ENCODE measurements around the gene LEKR1.
A peak's percentile ranks its signal among the peaks of the same experiment; 100 is the strongest.

Gene LEKR1

DNA sequence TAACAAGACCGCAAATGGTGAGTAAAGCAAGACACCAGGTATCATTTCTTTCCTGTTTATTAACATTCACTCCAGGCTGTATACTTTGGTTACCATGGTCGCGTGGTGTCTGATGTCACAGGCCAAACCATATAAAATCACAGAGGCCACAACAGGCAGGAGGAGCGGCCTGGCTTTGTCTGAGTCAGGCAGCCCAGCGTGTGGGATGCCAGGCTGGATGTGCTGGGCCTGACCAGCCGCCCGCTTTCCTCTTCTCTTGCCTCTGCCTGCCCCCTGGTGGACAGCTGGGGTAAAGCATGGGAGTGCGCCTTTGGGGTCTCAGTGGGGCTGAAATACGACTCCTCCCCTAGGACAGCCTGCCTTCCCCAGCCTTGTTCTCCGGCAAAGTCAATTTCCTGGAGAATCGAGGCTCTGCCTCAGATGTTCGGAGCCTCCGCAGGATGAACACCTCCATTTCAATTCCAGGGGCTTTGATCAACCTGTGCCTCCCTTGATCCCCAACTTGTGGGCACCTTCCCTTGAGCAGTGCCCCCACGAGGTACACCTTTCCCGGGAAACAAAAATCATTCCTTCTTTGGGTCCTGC is 255.6 kb downstream of the LEKR1 start:
- peak; percentile 91 for DNase-seq (ENCODE audit: low spot score)

DNA sequence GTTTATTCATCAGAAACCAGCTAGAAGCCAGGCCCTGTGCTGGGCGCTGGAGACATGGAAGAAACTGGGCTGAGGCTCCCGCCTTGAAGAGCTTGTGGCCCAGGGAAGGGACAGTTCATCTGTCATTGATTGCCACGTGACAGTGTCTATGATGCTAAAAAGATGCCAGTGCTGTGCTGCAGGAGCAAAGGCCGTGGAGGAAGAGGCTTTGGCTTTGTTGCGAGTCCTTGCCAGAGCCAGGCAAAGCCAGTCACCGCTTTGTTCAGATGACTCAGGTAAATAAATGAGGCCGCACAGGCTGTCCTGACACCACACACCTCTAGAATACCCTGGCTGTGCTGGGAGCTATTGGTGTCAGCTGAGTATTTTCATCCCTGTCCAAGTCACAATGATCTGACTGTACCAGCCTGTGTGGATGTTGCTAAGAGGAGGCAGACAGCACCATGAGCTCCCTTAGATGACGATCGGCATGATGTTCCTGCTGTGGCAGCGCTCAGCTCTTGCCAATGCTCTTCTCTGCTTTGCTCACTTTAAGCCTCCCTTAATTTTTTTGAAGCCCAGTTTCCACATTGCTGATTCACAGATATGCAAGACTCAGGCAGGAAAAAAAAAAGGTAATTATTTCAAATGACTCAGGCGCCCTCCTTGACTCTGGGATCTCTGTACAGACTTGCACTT is 256.3 kb downstream of the LEKR1 start:
- DNase-seq (ENCODE audit: low spot score) = peak; percentile 73

DNA sequence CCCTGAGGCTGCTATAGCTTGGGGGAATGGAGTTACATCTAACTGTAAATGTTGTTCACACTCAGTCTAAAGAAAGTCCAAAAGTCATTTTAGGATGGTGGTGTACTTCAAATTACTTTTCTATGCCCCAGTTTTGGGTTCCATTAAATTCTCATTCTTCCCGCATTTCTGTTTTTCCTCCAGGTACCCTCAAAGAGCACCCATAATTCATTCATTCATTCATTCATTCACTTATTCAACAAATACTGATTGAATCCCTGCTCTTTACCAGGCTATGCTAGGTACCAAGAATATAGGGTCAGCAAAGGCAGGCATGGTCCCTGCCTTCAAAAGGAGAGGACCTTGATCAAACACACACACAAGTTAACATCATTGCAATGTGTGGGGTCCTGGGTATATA is 257.7 kb downstream of the LEKR1 start:
- DNase-seq (ENCODE audit: low spot score) = no peak

DNA sequence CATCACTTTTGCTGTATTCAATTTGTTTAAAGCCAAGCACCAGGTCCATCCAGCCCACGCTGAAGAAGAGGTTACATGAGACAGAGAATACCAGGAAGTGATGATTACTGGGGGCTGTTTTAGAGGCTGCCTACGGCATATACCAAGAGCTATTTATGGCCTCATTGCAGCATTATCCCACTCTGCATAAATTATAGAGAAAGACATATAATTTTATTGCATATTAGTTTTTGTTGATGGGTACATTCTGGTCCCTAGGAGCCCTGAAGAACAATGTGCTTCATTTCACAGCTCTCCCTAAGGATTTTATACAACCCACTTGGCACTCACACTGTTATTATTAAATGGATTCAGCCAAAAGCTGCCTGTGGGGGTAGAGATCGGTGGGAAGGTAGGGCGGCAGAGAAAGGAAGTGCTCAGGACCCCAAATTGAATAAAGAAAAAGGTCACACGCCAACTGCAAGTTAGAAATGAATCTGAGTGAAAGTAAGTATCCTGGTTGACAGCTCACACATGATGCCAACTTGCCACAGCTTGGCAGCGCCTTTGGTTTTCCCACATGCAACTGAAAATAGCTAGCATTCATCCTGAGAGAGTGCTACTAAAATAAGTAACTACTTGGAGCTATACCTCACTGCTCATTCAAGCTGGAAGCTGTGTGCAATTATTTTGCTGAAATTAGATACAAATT is 260.1 kb downstream of the LEKR1 start:
- DNase-seq (ENCODE audit: low spot score) = peak; percentile 53

DNA sequence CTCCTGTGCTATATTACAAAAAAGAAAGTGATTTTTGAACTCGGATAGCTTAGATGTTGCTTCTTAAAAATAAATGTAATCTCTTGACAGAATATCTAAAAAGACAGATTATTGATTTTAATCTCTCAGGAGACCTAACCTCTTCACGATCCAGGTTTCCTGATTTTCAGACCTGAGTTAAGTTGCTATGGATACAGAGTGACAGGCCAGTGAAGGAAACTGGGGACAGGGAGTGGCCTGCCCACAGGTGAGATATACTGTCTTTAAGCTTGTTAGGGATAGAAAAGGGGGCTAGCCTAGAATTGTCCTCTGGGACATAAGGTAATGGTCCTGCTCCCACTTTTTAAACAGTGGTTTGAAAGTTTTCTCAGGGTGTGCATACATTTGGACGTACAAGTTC is 260.6 kb downstream of the LEKR1 start:
- no peak for DNase-seq (ENCODE audit: low spot score)

DNA sequence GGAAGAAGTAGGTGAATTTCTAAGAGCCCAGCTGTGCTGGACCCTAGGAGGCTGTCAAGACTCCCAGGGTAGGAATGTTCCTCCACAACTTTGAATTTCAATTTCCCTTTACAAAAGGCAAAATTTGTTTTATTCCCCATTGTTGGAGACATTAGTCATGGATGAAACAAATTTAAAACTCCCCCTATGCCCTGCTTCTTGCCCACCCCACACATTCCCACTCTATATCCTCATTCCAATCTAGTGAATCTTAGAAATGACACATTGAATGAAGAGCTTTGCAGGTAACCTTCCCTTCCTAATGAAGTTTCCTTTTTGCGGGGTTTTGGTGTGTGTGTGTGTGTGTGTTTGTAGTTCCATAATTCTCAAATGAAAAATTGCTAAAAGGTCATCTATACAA is 261.2 kb downstream of the LEKR1 start:
- DNase-seq (ENCODE audit: low spot score) = no peak

DNA sequence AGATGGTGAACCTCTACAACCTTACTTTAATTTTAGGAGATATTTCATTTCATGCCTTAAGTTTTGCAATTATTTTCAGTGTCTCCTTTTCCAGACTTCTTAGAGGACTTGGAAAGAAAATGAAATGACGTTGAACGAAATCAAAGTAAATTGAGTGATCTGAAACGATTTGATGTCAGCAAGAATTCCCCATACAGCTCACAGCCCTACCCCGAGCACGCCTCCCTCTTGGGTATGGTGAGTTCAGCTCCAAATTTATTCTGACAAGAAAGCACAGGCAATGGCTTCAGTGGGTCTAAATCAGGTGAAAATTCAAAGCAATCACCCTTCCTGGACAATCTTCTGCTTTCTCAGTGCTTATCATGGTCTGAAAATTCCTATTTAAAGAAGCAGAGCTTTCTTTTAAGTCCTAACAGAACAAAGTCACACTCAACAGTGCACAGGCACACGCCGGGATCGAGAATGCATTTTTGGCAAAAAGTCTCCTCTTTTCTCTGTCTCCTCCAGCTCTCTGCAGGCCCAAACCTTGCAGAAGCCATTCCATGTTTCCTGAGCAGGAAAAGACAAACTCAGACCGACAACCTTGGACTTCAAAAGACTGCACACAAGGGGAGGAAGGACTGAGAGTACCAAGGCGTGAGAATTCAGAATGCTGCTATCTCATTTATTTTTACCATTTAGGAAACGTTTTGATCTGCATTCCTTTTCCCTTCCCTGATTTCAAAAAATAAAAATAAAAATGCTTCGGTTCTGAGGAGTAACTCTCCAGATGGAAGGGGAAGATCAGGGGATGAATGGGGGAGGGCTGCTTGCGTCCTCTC is 261.8 kb downstream of the LEKR1 start:
- peak; percentile 70 for DNase-seq (ENCODE audit: low spot score)

DNA sequence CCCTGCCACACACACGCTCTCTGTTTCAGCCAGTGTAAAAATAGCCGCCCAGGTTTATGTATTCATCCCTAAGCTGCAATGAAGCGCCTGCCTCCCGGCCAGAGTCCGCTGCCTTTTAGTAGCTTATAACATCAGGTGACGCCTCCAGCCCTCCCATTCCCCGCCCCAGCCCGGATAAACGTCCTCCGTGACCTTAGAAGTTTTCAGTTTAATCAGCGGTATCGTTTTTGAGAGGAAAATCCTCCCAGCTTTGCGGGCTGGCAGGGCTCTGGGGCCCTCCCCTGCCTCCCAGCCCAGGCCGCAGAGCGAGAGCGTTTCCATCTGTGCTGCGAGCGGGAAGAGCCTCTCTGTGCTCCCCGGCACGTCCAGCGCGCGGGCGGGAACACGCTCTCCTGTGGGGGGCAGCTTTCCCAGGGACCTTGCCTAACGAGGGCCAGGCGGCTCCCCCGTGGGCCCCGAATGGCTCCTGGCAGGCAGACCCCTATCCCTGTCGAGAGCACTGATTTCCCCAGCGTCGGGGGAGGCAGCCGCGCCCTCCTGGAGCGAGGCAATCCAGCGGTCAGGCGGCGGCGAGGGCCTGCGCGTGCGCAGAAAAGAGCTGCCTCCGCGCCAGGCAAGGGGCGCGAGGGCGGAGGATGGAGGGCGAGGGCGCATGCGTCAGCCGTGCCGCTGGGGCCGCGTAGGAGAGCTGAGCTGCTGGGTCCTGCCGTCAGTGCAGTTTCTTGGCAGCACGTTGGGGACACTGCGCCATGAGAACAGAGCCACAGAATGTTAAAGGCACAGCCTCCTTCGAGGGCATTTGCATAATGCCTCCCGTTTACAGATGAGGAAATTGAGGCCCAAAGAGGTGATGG is 262.7 kb downstream of the LEKR1 start:
- DNase-seq (ENCODE audit: low spot score) = peak; percentile 94

DNA sequence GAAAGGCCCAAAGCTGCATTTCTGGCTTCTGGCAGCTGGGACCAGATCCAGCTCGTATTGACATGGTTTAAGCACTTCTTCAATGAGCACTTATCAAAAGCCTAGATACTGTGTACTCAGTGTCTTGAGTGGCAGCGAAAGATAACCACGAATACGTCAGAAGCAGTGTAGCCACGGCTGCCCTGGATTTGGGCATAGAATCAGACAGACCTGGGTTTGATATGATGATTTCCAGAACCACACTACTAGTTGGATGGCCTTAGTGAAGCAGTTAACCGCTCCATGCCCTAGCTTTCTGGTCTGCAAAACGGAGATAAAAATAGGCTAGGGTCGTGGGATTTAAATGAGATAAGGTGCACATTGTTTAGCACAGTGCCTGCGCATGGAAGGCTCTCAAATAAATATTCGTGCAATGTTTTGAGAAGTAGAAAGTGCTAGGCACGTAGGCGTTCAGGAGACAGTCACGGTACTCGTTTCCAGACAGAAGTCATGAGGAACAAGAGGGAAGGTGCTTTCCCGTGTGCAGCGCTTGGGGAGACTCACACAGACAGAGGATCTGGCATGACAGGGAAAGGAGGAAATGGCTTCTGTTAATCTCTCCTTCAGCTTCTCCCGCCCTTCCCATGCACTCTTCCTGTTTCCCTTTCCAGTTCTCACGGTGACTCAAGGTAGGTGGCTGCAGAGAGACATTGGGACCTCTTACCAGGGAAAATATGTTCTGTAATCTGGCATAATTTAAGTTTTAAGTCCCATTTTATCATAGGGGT is 263.5 kb downstream of the LEKR1 start:
- DNase-seq (ENCODE audit: low spot score) = peak; percentile 70

DNA sequence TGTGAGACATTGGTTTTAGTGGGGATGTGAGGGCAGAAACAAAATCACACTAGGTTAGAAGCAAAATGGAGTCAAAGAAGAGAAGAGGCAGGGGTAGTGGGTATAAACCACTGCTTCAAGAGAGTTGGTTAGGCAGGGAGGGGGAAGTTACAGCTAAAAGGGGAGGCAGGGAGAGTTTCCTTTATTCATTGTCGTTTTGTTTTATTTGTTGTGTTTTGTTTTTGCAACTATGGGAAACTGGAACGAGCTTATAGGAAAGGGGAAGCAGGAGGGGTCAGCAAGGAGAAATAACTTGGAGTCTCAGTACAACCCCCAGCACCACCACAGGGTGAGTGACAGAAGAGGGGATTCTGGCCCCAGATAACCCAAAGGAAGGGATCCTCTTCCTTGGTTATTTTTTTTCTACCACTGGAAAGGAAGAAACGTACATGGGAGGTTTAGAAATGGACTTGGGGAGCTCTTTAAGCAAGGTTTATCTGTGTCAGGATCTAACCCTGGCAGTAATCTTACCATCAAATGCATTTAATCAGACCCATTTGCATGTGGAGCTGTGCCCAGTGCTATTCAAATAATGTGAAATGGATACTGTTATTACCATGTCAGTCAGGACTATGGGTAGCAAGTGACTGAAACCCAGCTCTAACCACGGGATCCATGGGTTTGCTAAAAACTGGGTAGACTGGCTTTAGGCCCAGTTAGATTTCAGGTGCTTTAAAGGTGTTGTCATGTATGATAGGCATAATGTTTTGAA is 265.1 kb downstream of the LEKR1 start:
- DNase-seq (ENCODE audit: low spot score) = no peak

DNA sequence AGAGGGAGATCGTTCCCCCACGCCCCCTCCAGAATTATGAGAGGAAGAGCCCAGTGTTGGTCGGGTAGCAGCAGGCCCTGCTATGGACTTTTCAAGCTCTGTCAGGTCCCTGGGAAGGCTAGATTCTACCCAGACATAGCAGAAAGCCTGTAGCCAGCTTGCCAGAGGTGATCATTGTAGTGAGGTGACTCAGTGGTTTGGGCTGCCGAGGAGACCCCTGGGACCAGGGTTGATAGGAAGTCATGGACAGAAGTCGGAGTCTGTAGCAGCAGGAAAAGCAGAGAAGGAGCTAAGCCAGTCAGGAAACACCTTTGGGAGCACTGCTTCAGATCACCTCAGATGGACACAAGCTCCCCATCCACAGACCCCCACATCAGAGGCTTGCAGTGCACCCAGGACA is 266.1 kb downstream of the LEKR1 start:
- no peak for DNase-seq (ENCODE audit: low spot score)

DNA sequence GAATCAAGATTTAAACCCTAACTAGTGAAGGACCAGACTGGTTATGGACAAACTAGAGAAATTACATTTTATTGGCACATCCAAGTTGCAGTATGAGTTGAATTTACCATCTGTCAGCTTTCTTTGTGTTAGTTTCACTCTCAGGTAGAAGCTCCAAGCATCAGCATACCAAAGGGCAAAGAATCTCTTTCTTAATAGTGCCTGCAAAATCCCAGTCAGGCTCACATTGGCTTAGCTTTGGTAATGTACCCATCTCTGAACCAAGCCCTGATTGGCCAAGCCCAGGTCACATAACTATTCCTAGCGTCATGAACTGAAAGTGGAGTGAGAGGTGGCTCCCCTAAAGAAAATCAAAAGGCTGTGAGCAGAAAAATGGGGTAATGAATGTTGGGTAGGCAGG is 266.9 kb downstream of the LEKR1 start:
- DNase-seq (ENCODE audit: low spot score) = no peak

DNA sequence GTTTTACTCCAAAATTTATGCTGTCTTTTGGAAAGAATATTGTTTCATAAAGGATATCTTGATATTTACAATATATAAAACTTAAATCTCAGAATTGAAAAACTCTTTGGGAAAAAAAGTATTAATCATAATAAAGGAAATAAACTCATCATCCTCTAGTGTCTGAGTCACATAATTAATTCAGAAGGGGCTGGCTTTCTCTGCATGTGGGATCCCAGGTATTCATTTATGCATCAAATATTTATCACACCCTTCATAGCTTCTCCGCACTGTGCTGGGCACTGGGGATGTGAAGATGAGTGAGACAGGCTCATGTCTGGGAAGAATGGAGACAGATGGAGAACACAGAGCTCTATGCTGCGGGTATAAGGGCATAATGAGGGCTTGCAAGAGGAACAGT is 268.1 kb downstream of the LEKR1 start:
- no peak for DNase-seq (ENCODE audit: low spot score)

DNA sequence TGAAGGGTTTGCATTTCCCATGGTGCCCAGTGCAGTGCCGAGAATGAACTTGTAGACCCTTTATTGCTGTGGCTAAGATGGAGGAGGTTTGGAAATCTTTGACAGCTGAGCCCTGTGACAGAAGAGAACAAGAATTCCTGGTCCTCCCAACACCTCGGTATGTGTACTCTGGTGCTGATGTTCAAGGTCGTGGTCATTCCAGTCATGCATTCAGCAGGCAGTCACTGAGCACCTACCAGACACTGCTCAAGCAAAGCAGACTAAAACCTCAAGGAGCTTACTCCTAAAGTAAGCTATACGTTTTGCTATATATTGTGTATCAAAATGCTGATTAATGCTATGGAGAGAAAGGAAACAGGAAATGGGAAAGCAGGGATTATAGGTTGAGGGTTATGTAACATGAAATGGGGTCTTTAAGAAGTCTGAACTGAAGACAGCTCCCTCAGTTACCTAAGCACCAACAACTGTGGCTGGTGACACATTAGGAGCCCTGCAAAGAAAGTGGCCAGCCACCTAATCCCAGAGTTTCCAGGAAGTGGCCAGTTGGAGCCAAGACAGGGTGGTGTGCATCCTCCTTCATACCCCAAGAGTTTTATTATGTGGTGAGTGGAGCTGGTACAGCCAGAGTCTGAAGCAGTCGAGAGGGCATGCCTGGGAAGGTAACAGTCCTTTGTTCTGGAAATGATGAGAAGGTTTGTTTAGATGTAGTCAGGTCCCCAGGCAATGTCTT is 268.8 kb downstream of the LEKR1 start:
- no peak for DNase-seq (ENCODE audit: low spot score)
